A673 (cell line): ENCODE data around the gene PAX5. TPM values are rescaled to one million over a fixed set of nuclear protein-coding genes. Genes with fewer than 3 reads are reported as not detected.

Source experiments
- BruUV-seq: library from RNA; stranded (reverse); fragments of 400-500 nt; replicated peaks from 2 replicates; lab custom pipeline; 2021; lab: Mats Ljungman, UMichigan
- CTCF ChIA-PET: fragments of 300-600 bp; sonication (Branson Sonifier 250); formaldehyde crosslinking; loops from one replicate; lab custom pipeline; 2022; ENCODE audit warnings: antibody characterized with exemption; lab: Charles Lee
- POLR2A ChIA-PET: fragments of 300-600 bp; sonication (Branson Sonifier 250); formaldehyde crosslinking; loops from one replicate; lab custom pipeline; 2022; ENCODE audit warnings: antibody characterized with exemption; ENCODE audit not compliant: low non-redundant PET; lab: Charles Lee
- DNase-seq: peaks from one replicate; pipeline ENCODE4 v3.0.0-alpha.2; 2015; ENCODE audit warnings: low spot score
- H3K27ac ChIP-seq: fragments of 200-600 bp; sonication (generic); 2 replicates; pipeline ENCODE4 v1.5.1; 2016; ENCODE audit warnings: mixed run types, low read depth, mild to moderate bottlenecking, mixed read lengths, antibody characterized with exemption, low read length; ENCODE audit not compliant: poor library complexity, severe bottlenecking
- H3K27me3 ChIP-seq: fragments of 200-600 bp; sonication (generic); replicated peaks from 2 replicates; pipeline ENCODE4 v1.6.1; 2017; ENCODE audit warnings: mixed run types, low read depth, mild to moderate bottlenecking, mixed read lengths, antibody characterized with exemption, low read length; ENCODE audit not compliant: insufficient read depth, poor library complexity
- H3K36me3 ChIP-seq: fragments of 200-600 bp; sonication (generic); 2 replicates; pipeline ENCODE4 v1.6.1; 2016; ENCODE audit warnings: mixed run types, mild to moderate bottlenecking, mixed read lengths, antibody characterized with exemption, low read length; ENCODE audit not compliant: insufficient read depth, poor library complexity, severe bottlenecking
- H3K4me1 ChIP-seq: fragments of 200-600 bp; sonication (generic); 2 replicates; pipeline ENCODE4 v1.6.1; 2017; ENCODE audit warnings: mixed run types, mild to moderate bottlenecking, mixed read lengths, antibody characterized with exemption, low read length; ENCODE audit not compliant: insufficient read depth, poor library complexity, severe bottlenecking
- H3K4me3 ChIP-seq: fragments of 200-600 bp; sonication (generic); 2 replicates; pipeline ENCODE4 v1.5.1; 2016; ENCODE audit warnings: low read depth, mixed run types, mild to moderate bottlenecking, mixed read lengths, low read length; ENCODE audit not compliant: poor library complexity, severe bottlenecking
- H3K9me3 ChIP-seq: fragments of 200-600 bp; sonication (generic); 2 replicates; pipeline ENCODE4 v1.6.1; 2016; ENCODE audit warnings: mixed run types, low read depth, mild to moderate bottlenecking, mixed read lengths, antibody characterized with exemption, low read length; ENCODE audit not compliant: poor library complexity, severe bottlenecking
- EZH2 ChIP-seq: fragments of 200-600 bp; sonication (generic); IDR thresholded peaks from 2 replicates; pipeline ENCODE4 v1.6.1; 2017; ENCODE audit warnings: borderline replicate concordance, low read depth, mild to moderate bottlenecking, mixed read lengths, antibody characterized with exemption, low read length; ENCODE audit not compliant: poor library complexity, severe bottlenecking
- intact Hi-C: fragments of 100-400 bp; cut with micrococcal nuclease; formaldehyde crosslinking; loops from one replicate; pipeline ENCODE4 v1.10.0; 2022; ENCODE audit not compliant: unreplicated experiment
- total RNA-seq: library from RNA; stranded (reverse); gene quantifications from 2 replicates; pipeline ENCODE4 v1.2.3, GENCODE V29; 2021
- TF ChIP-seq, protein P1 (sequence below): fragments of 300-800, 200-600 bp; sonication (generic); conservative IDR thresholded peaks from 2 replicates; pipeline ENCODE4 v1.5.1; 2017; ENCODE audit warnings: low read depth, mild to moderate bottlenecking, antibody characterized with exemption, low read length, moderate library complexity, mixed read lengths

Gene PAX5
- total RNA-seq, 1 experiment from 2014 or later, result 5.5 TPM

DNA sequence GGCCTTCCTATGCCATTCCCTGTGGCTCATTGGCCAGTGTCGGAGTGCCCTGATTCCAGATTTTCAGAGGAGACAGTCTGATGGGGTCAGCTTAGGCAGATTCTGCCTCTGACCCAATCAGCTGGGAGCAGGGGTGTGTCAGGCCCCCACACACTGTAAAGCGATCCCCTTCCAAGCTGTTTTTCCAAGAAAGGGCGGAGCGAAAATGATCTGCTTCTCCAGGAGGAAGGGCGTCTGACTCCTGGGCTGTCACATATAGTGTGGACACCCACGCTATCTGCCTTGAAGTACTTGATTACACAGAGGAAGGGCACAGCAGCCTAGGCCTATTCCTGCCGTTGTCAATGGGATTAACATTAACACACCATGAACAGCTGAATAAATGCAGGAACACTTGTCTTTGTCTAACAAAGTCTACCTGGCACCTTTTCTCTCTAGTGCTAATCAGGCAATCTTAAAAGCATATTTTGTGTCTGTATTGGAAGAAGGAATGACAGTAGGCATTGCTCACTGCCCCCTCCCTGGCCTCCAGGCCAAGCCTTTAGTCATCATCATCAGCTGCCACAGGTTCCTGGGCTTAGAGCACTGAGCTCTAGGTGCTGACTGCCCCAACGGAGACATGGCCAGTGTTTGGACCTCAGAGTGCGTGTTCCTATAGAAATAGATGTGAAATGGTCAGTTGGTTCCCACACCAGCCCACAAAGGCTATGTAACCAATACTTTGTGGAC is 242.7 kb downstream of the PAX5 start:
- no peak for DNase-seq
- no peak overlapping the region for H3K4me3 ChIP-seq
- peaks cover 7% of the 10 kb centered on the region for H3K9me3 ChIP-seq
- POLR2A ChIA-PET, result no interaction called here
- no peaks in the 10 kb centered on the region for H3K36me3 ChIP-seq
- CTCF ChIA-PET, result no interaction called here
- H3K27me3 ChIP-seq, result no peaks in the 10 kb centered on the region
- no peak overlapping the region for H3K27ac ChIP-seq
- TF ChIP-seq, protein P1, sequence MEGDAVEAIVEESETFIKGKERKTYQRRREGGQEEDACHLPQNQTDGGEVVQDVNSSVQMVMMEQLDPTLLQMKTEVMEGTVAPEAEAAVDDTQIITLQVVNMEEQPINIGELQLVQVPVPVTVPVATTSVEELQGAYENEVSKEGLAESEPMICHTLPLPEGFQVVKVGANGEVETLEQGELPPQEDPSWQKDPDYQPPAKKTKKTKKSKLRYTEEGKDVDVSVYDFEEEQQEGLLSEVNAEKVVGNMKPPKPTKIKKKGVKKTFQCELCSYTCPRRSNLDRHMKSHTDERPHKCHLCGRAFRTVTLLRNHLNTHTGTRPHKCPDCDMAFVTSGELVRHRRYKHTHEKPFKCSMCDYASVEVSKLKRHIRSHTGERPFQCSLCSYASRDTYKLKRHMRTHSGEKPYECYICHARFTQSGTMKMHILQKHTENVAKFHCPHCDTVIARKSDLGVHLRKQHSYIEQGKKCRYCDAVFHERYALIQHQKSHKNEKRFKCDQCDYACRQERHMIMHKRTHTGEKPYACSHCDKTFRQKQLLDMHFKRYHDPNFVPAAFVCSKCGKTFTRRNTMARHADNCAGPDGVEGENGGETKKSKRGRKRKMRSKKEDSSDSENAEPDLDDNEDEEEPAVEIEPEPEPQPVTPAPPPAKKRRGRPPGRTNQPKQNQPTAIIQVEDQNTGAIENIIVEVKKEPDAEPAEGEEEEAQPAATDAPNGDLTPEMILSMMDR, result no peak
- no peak for TF ChIP-seq EZH2
- intact Hi-C loops, result no loop called here
- BruUV-seq, result no TSS peak
- H3K4me1 ChIP-seq, result no peaks in the 10 kb centered on the region

DNA sequence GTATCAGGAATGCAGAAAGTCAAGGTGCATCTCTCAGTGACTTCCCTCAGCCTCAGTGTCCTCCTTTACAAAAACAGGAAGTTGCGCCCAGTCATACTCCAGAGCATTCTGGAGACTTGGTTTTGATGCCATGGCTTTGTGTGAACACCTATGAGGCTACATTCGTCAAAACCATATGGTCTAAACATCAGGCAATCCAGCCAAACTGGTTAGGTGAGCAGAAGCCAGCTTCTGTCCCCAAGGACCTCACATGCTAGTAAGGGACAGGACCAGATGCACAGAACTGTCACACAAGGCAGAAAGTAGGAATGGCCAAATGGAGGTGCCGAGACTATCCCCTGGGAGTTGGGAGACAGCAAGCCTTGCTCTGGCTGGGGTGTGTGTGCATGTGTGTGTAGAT is 244.2 kb downstream of the PAX5 start:
- CTCF ChIA-PET, result no interaction called here
- H3K4me1 ChIP-seq, result no peaks in the 10 kb centered on the region
- DNase-seq, result no peak
- TF ChIP-seq, protein P1, result no peak
- TF ChIP-seq EZH2, result no peak
- intact Hi-C loops, result no loop called here
- H3K36me3 ChIP-seq, result no peaks in the 10 kb centered on the region
- BruUV-seq, result no TSS peak
- H3K4me3 ChIP-seq, result no peak overlapping the region
- peaks cover 7% of the 10 kb centered on the region for H3K9me3 ChIP-seq
- H3K27ac ChIP-seq, result no peak overlapping the region
- peaks cover under 1% of the 10 kb centered on the region for H3K27me3 ChIP-seq
- POLR2A ChIA-PET, result interaction anchor here (0.5 kb wide), 1 partner anchor 201 kb away, joined by 4 read pairs; no protein-coding TSS in a partner anchor

DNA sequence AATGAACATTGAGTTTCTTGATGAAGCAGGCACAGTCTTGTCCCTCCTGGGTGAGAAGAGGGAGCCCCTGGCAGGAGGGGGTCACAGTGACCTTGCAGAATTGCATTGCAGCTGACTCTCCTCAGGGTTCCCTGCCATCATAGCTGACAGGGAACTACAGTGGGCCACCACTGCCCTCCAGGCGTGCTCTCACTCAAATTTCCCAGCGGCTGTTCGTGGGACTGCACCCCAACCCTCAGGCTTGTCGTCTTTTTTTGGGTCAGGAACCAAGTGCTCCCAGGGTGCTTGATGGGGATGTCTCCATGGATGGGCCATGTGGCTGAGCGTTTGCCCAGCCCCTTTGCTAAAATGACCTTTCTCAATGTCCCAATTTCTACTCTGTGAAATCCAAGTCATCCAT is 245.5 kb downstream of the PAX5 start:
- CTCF ChIA-PET, result no interaction called here
- POLR2A ChIA-PET, result no interaction called here
- Histone ChIP-seq H3K9me3 (peaks cover 3% of the 10 kb centered on the region), H3K4me1 (no peaks in the 10 kb centered on the region), H3K27me3 (peaks cover 6% of the 10 kb centered on the region), H3K4me3 (no peak overlapping the region), H3K27ac (no peak overlapping the region), H3K36me3 (no peaks in the 10 kb centered on the region)
- DNase-seq, result no peak
- TF ChIP-seq, protein P1, result peak; percentile 47; the same call in 1 of the 2 replicates
- no peak for TF ChIP-seq EZH2
- intact Hi-C loops, result no loop called here
- no TSS peak for BruUV-seq
